HG02938 (cell line): ENCODE measurements around the gene MSANTD1.

ENCODE experiments used
- ATAC-seq: cut with Tn5 transposase; IDR thresholded peaks from one replicate; pipeline ENCODE4 v1.9.1; 2021; ENCODE audit warnings: mild to moderate bottlenecking, moderate library complexity; ENCODE audit not compliant: unreplicated experiment

MSANTD1 gene

GRCh38 chr4:3232871-3233271 is 16.1 kb upstream of the MSANTD1 start:
- no peak for ATAC-seq

GRCh38 chr4:3233391-3234071 is 15.4 kb upstream of the MSANTD1 start:
- no peak for ATAC-seq

DNA sequence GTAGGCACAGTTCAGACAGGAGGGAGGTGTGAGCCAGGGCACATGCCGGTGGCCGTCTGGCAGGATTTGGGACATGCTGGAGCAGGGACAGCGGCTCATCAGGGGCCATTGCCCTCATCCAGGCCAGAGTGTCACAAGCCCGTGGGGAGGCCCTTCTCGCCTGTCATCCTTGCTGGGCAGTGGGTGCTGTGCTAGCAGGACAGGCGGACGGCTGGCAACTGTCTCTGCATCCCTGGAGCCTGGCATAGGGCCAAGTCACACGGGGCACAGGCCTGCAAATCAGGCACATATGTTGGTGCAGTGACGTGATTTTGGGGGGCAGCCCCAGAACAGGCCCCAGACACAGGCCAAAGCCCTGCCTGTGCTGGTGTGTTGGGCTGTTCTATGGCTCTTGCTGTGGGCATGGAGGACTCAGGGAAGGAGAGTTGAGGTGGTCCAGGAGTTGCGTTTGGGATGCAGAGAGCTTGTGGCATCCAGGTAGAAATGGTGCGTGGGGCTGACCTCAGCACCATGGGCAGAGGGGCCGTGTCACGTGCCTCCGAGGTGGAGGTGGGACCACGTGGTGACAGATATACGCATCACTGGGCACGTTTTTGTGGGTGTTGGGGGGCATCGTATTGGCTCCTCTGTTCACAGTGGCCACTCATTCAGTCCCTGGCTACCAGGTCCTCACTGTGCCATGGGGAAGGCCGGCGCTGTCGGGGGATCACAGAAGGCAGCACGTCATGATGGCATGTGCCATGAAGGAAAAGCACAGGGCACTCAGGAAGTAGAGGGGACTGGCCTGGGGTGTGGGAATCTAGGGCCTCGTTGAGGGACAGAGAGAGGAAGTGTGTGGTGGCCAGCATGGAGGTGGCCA is 14.6 kb upstream of the MSANTD1 start:
- no peak for ATAC-seq

DNA sequence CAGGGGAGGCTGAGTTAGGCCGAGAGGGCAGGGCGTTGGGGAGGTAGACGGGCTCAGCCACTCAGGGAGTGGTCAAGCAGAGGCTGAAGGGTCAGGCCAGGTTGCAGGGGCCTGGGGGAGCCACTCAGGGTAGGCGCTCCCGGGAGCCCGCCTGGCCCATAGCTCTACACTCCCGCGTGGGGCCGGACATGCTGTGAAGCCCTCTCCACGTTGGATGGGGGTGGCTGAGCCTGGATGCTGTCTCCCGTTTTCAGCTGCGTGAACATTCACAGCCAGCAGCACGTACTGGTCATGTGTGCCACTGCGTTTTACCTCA is 14.0 kb upstream of the MSANTD1 start:
- ATAC-seq: no peak

- ATAC-seq: no peak
Observed at GRCh38 chr4:3235581-3235980, 13.4 kb upstream of the MSANTD1 start.

DNA sequence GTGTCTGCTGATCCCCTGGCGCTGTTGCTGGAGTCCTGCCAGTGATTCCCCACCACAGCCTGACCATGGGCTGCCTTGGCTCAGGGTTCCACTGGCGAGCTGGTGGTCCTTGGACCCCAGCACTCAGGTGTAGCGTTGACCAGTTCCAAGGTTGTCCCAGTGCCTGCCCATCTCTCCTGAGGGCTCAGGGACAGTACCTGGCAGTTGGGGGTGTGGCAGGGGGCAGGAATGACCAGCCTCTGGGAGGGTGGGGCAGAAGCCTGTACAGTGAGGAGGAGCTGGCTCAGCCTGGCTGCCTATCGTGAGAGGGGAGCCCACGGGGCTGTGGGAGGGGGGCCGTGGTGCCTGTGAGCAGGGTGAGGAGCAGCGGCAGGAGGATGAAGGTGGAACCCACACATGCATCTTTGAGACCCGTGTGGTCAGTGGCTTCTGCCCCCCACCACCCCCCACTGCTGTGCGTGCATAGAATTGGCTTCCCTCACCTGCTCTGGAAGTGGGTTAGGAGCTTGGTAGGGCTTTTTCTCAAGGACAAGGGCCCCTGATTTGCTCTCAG is 12.6 kb upstream of the MSANTD1 start:
- no peak for ATAC-seq

DNA sequence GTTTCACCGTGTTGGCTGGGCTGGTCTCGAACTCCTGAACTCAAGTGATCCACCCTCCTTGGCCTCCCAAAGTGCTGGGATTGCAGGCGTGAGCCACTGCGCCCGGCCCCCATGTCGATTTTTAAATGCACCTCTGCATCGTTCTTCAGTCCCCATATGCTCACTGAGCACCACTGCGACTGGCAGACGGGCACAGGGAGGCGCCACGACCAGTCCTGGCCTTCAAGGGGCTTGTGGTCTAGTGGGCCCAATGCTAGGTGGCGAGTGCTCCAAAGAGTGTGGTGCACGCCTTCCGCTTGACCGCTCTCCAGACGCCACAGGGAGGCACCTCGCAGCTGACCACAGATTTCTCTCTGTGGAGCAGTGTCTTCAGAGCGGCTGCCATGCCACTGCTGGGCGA is 11.7 kb upstream of the MSANTD1 start:
- ATAC-seq: no peak

DNA sequence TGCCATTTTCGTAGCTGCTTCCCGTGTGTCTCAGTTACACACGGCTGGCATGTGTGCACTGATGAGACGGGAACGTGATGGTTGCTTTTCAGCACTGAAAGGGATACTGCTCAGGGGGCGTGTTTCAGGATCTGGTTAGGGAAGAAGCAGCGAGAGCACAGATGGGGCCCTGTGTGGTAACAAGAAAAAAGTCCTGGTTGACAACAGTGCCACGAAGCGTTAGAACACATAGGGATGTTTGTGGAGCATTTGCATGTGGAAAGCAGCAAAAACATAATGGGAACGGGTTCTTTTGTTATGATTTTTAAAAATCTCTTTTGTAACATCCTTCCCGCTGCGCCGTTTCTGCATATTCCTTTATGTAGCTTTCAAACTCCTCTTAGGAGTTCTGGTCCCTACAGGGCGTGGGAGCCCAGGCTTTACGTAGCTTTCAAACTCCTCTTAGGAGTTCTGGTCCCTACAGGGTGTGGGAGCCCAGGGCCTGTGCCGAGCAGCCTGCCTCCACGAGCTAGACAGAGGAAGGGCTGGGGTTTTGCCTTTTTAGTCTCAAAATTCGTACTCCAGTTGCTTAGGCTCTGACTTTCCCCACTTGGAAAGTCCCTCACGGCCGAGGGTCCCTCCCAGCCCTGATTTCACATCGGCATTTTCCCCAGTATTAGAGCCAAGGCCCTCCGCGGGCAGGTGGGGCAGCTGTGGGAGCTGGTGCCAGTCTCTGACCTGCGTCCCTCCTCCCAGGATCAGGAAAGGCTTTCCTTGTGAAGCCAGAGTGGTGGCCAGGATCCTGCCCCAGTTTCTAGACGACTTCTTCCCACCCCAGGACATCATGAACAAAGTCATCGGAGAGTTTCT is 11.0 kb upstream of the MSANTD1 start:
- ATAC-seq: no peak

- ATAC-seq: no peak
Observed at GRCh38 chr4:3238721-3239120, 10.2 kb upstream of the MSANTD1 start.

DNA sequence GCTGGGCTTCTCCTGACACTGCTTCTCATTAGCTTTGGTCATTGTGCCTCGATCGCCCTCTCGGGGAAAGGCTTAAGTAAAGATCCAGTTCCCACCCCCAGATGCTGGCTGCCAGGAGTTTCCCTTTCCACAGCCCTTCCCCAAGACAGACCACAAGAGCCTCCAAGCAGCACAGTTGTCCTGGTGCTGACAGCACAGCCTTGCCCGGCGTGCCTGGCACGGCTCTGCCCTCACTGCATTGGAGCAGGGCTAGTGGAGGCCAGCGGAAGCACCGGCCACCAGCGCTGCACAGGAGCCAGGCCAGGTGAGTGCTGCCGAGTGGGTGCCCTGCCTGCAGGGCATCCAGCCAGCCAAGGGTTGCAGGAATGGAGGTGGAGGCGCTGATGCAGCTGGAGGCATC is 9.7 kb upstream of the MSANTD1 start:
- ATAC-seq: no peak

GRCh38 chr4:3239998-3240920 is 8.7 kb upstream of the MSANTD1 start:
- no peak for ATAC-seq

- ATAC-seq: no peak
Observed at GRCh38 chr4:3240936-3241522, 7.9 kb upstream of the MSANTD1 start.

- no peak for ATAC-seq
Observed at GRCh38 chr4:3241898-3242524, 6.9 kb upstream of the MSANTD1 start.

GRCh38 chr4:3243136-3243780 is 5.7 kb upstream of the MSANTD1 start:
- ATAC-seq: no peak

- ATAC-seq: no peak
Observed at GRCh38 chr4:3244002-3244401, 5.0 kb upstream of the MSANTD1 start.

GRCh38 chr4:3244747-3245146 is 4.2 kb upstream of the MSANTD1 start:
- ATAC-seq: no peak

DNA sequence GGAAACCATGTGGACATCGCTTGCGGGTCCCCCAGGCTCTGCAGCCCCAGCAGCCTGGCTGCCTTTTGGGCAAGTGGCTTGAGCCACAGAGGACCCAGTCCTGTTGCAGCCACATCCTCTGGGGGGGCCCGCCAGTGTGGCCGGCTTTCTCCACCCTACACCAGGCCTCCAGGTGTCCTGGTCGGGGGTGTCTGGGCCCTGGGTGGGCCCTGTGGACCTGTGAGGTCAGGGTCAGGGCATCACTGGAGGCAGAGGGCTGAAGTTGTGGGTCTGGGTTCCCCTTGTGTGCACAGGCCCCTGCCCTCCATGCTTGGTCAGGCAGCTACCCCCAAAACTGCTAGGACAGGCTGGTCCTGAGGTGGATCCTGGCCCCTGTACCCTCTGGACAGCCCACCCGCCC is 3.3 kb upstream of the MSANTD1 start:
- no peak for ATAC-seq

DNA sequence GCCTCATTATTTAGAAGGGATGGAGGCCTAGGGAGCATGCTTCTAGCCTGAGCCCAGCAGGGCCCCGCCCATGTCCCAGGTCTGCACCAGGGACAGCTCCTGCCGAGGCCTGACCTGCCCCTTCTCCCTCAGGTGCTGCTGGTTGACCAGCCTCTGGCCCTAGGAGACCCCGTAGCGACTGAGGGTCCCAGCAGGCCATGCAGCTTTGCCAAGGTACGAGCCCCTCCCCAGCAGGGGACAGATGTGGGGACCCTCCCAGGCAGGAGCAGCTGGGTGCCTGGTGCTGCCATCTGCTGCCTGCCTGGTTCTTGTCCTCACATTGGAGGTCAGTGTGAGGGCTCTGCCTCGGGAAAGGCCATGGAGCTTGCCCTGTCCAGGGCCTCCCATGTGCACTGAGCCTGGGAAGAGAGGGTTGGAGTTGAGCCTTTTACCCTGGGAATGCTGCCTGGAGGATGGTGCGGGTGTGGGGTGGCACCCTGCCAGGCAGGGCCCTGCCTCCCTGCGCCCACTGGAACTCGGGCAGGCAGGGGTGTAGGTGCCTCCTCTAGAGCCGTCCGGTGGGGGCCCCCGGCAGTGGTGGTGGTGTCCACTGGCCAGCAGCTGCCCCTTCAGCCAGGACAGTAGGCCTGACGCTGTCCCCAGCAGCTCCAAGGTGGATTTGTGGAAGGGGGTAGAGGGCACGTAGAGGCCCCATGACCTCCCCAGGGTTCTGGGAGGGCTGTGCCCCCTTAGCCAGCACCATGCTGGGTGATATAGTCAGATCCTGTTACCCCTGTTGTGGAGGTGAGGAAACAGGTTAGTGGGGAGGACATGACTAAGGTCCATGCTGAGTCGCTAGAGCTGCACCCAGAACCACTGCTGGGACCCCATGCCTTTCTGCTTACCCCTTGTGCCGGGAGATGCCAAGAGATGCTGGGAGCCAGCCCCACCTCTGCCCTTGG is 2.2 kb upstream of the MSANTD1 start:
- no peak for ATAC-seq
